Measurements from ENCODE around the gene CCDC27. TPM values are rescaled to one million over a fixed set of nuclear protein-coding genes. Genes with fewer than 3 reads are reported as not detected.
"Not testable (repeated sequence)": the region's sequence is repeated elsewhere in the genome, so short reads cannot be mapped to it uniquely, and the experiment has no call there.

Gene CCDC27
- total RNA-seq, 1 experiment from 2014 or later, result not detected

- Histone ChIP-seq H3K9me3 (ENCODE audit: low read length) (no peaks in the 10 kb centered on the region), H3F3A (ENCODE audit: low read length, unreplicated experiment) (no peaks in the 10 kb centered on the region), H3K4me2 (ENCODE audit: low read length) (peak overlapping the region; percentile 96), H3K9me2 (replicated peaks; ENCODE audit: low read length) (no peaks in the 10 kb centered on the region), H3K4me3 (ENCODE audit: low read length) (peak overlapping the region; percentile 87), H3K27me3 (ENCODE audit: low read length) (peaks cover 20% of the 10 kb centered on the region), H3K9ac (ENCODE audit: low read length) (peak overlapping the region; percentile 80), H3K27ac (ENCODE audit: low read length) (no peak overlapping the region), H4K20me1 (ENCODE audit: low read length) (peaks cover 22% of the 10 kb centered on the region; the same call in 1 of the 2 replicates), H2AFZ (ENCODE audit: low read length) (peak overlapping the region; percentile 76), H3K4me1 (ENCODE audit: insufficient read depth, low read length) (peaks cover 31% of the 10 kb centered on the region), H3K36me3 (ENCODE audit: low read depth, low read length) (peaks cover 10% of the 10 kb centered on the region; the same call in 1 of the 2 replicates), H3K79me2 (ENCODE audit: low read length) (peaks cover 41% of the 10 kb centered on the region)
- POLR2A ChIA-PET (ENCODE audit: unreplicated experiment), result no interaction called here
- DNase-seq, result peak; percentile 92
- TF ChIP-seq CTCF (conservative IDR thresholded peaks at IDR 0.05; ENCODE audit: low read depth, low read length) (no peak), EZH2 (IDR thresholded peaks at IDR 0.05; ENCODE audit: low read length, unreplicated experiment) (no peak), EZH2phosphoT487 (IDR thresholded peaks at IDR 0.05; ENCODE audit: borderline replicate concordance, low read length) (no peak)
- peak; percentile 90 for ATAC-seq
- intact Hi-C loops (cut with micrococcal nuclease), result loop anchor here (2.0 kb wide), 1 partner anchor 50 kb away; the partner anchor contains the start of gene LRRC47
- no TSS peak for BruUV-seq (replicated peaks)
- CTCF ChIA-PET, result no interaction called here
Observed at GRCh38 chr1:3746830-3747521, 5.3 kb upstream of the CCDC27 start.

- DNase-seq (no peak), ATAC-seq (no peak)
- H3K79me2 ChIP-seq (ENCODE audit: low read length), result peaks cover 41% of the 10 kb centered on the region
- no TSS peak for BruUV-seq (replicated peaks)
- CTCF ChIA-PET, result interaction anchor here (0.6 kb wide), 1 partner anchor 52 kb away, joined by 3 read pairs; no protein-coding TSS in a partner anchor
- H3K4me3 ChIP-seq (ENCODE audit: low read length), result peak overlapping the region; percentile 87
- H3K36me3 ChIP-seq (ENCODE audit: low read depth, low read length), result peaks cover 5% of the 10 kb centered on the region; the same call in 1 of the 2 replicates
- peaks cover 31% of the 10 kb centered on the region for H3K4me1 ChIP-seq (ENCODE audit: insufficient read depth, low read length)
- peaks cover 19% of the 10 kb centered on the region; the same call in 1 of the 2 replicates for H4K20me1 ChIP-seq (ENCODE audit: low read length)
- intact Hi-C loops (cut with micrococcal nuclease), result loop anchor here (2.0 kb wide), 1 partner anchor 49 kb away; the partner anchor contains the start of gene LRRC47
- no peak for TF ChIP-seq EZH2 (IDR thresholded peaks at IDR 0.05; ENCODE audit: low read length, unreplicated experiment)
- TF ChIP-seq CTCF (conservative IDR thresholded peaks at IDR 0.05; ENCODE audit: low read depth, low read length), result no peak
- TF ChIP-seq EZH2phosphoT487 (IDR thresholded peaks at IDR 0.05; ENCODE audit: borderline replicate concordance, low read length), result no peak
- peak overlapping the region; percentile 76 for H2AFZ ChIP-seq (ENCODE audit: low read length)
- peak overlapping the region; percentile 80; the same call in 1 of the 2 replicates for H3K9ac ChIP-seq (ENCODE audit: low read length)
- H3K9me2 ChIP-seq (replicated peaks; ENCODE audit: low read length), result no peaks in the 10 kb centered on the region
- POLR2A ChIA-PET (ENCODE audit: unreplicated experiment), result no interaction called here
- H3F3A ChIP-seq (ENCODE audit: low read length, unreplicated experiment), result no peaks in the 10 kb centered on the region
- peak overlapping the region; percentile 96 for H3K4me2 ChIP-seq (ENCODE audit: low read length)
- no peak overlapping the region for H3K27ac ChIP-seq (ENCODE audit: low read length)
- H3K9me3 ChIP-seq (ENCODE audit: low read length), result no peaks in the 10 kb centered on the region
- H3K27me3 ChIP-seq (ENCODE audit: low read length), result peaks cover 25% of the 10 kb centered on the region
Observed at GRCh38 chr1:3747522-3747848, 4.8 kb upstream of the CCDC27 start.

- no peaks in the 10 kb centered on the region for H3K9me2 ChIP-seq (replicated peaks; ENCODE audit: low read length)
- peak overlapping the region; percentile 96 for H3K4me2 ChIP-seq (ENCODE audit: low read length)
- H4K20me1 ChIP-seq (ENCODE audit: low read length), result peaks cover 15% of the 10 kb centered on the region; the same call in 1 of the 2 replicates
- peak overlapping the region; percentile 76 for H2AFZ ChIP-seq (ENCODE audit: low read length)
- ChIA-PET POLR2A (ENCODE audit: unreplicated experiment) (no interaction called here), CTCF (interaction anchor here (0.6 kb wide), 1 partner anchor 52 kb away, joined by 3 read pairs; no protein-coding TSS in a partner anchor)
- peaks cover under 1% of the 10 kb centered on the region; the same call in 1 of the 2 replicates for H3K36me3 ChIP-seq (ENCODE audit: low read depth, low read length)
- no peak overlapping the region for H3K27ac ChIP-seq (ENCODE audit: low read length)
- peak overlapping the region; percentile 80; the same call in 1 of the 2 replicates for H3K9ac ChIP-seq (ENCODE audit: low read length)
- H3K9me3 ChIP-seq (ENCODE audit: low read length), result no peaks in the 10 kb centered on the region
- no TSS peak for BruUV-seq (replicated peaks)
- ATAC-seq, result no peak
- H3F3A ChIP-seq (ENCODE audit: low read length, unreplicated experiment), result no peaks in the 10 kb centered on the region
- peaks cover 39% of the 10 kb centered on the region for H3K79me2 ChIP-seq (ENCODE audit: low read length)
- TF ChIP-seq EZH2phosphoT487 (IDR thresholded peaks at IDR 0.05; ENCODE audit: borderline replicate concordance, low read length) (no peak), EZH2 (IDR thresholded peaks at IDR 0.05; ENCODE audit: low read length, unreplicated experiment) (no peak)
- H3K27me3 ChIP-seq (ENCODE audit: low read length), result peaks cover 29% of the 10 kb centered on the region
- DNase-seq, result no peak
- intact Hi-C loops (cut with micrococcal nuclease), result loop anchor here (2.0 kb wide), 1 partner anchor 49 kb away; the partner anchor contains the start of gene LRRC47
- H3K4me1 ChIP-seq (ENCODE audit: insufficient read depth, low read length), result peaks cover 31% of the 10 kb centered on the region
- H3K4me3 ChIP-seq (ENCODE audit: low read length), result peak overlapping the region; percentile 87
Observed at GRCh38 chr1:3747903-3748302, 4.3 kb upstream of the CCDC27 start.

GRCh38 chr1:3748316-3748900, 3.8 kb upstream of the CCDC27 start:
- Histone ChIP-seq H3K4me1 (ENCODE audit: insufficient read depth, low read length) (peaks cover 31% of the 10 kb centered on the region), H3K27me3 (ENCODE audit: low read length) (peaks cover 34% of the 10 kb centered on the region), H3K79me2 (ENCODE audit: low read length) (peaks cover 34% of the 10 kb centered on the region)
- ATAC-seq; H2AFZ ChIP-seq (ENCODE audit: low read length); BruUV-seq (replicated peaks); H3K9me2 ChIP-seq (replicated peaks; ENCODE audit: low read length); POLR2A ChIA-PET (ENCODE audit: unreplicated experiment); H4K20me1 ChIP-seq (ENCODE audit: low read length); DNase-seq; intact Hi-C loops (cut with micrococcal nuclease); H3K4me2 ChIP-seq (ENCODE audit: low read length); H3K27ac ChIP-seq (ENCODE audit: low read length); CTCF ChIA-PET; H3K36me3 ChIP-seq (ENCODE audit: low read depth, low read length); H3K9ac ChIP-seq (ENCODE audit: low read length); H3K4me3 ChIP-seq (ENCODE audit: low read length); H3F3A ChIP-seq (ENCODE audit: low read length, unreplicated experiment); H3K9me3 ChIP-seq (ENCODE audit: low read length): not testable (repeated sequence)
